CD4-positive, CD25-positive, alpha-beta regulatory T cell (primary cell): Measurements from ENCODE around the gene ABCD3. TPM values are rescaled to one million over a fixed set of nuclear protein-coding genes. Genes with fewer than 3 reads are reported as not detected.

ENCODE experiments used
- ATAC-seq, 2 donors: fragments of 150-1000 bp; cut with Tn5 transposase; one replicate each; pipeline ENCODE4 v1.10.0; 2021; ENCODE audit warnings: low read depth in 2 of 2, moderate number of reproducible peaks in 2 of 2, moderate library complexity in 1 of 2
- DNase-seq, 3 donors: peaks; one replicate each; pipeline versions ENCODE4 v3.0.0 to v3.0.0-alpha.2; 2012 to 2022; ENCODE audit warnings: mixed read lengths in 1 of 3
- H3K27ac ChIP-seq: one replicate; pipeline ENCODE4 v1.7.0; 2013; ENCODE audit warnings: mild to moderate bottlenecking, low read length; ENCODE audit not compliant: insufficient read depth, poor library complexity, severe bottlenecking
- H3K27me3 ChIP-seq: one replicate; pipeline ENCODE4 v1.7.0; 2013; ENCODE audit warnings: low read length; ENCODE audit not compliant: control insufficient read depth, insufficient read depth
- H3K36me3 ChIP-seq: one replicate; pipeline ENCODE4 v1.7.0; 2013; ENCODE audit warnings: mild to moderate bottlenecking, low read length, moderate library complexity; ENCODE audit not compliant: control insufficient read depth, insufficient read depth
- H3K4me1 ChIP-seq: 2 replicates; pipeline ENCODE4 v1.7.0; 2013; ENCODE audit warnings: mild to moderate bottlenecking, low read length; ENCODE audit not compliant: insufficient read depth, control insufficient read depth, poor library complexity, severe bottlenecking
- H3K4me3 ChIP-seq: one replicate; pipeline ENCODE4 v1.7.0; 2013; ENCODE audit warnings: low read depth, mild to moderate bottlenecking, low read length, moderate library complexity
- H3K9me3 ChIP-seq, 2 experiments: 1 replicate in 1 of 2; 2 replicates in 1 of 2; pipeline ENCODE4 v1.7.0; 2013; ENCODE audit warnings: low read length in 2 of 2, mild to moderate bottlenecking in 1 of 2, moderate library complexity in 1 of 2; ENCODE audit not compliant: control insufficient read depth in 2 of 2
- H3K27ac Mint-ChIP-seq, 3 donors: one replicate each; pipeline ENCODE4 v1.8.0; 2020 to 2022; ENCODE audit warnings: mild to moderate bottlenecking in 3 of 3, mixed read lengths in 3 of 3, moderate library complexity in 2 of 3
- H3K27me3 Mint-ChIP-seq: one replicate; pipeline ENCODE4 v1.8.0; 2022; ENCODE audit warnings: mild to moderate bottlenecking, mixed read lengths
- H3K36me3 Mint-ChIP-seq: one replicate; pipeline ENCODE4 v1.8.0; 2020; ENCODE audit warnings: mixed read lengths
- H3K4me1 Mint-ChIP-seq, 4 donors: one replicate each; pipeline ENCODE4 v1.8.0; 2020 to 2022; ENCODE audit warnings: mixed read lengths in 4 of 4, mild to moderate bottlenecking in 1 of 4
- H3K4me3 Mint-ChIP-seq, 4 donors: one replicate each; pipeline ENCODE4 v1.8.0; 2020 to 2022; ENCODE audit warnings: mild to moderate bottlenecking in 4 of 4, mixed read lengths in 4 of 4, moderate library complexity in 3 of 4
- H3K9me3 Mint-ChIP-seq, 7 donors: one replicate each; pipeline ENCODE4 v1.8.0; 2020 to 2022; ENCODE audit warnings: mixed read lengths in 7 of 7, mild to moderate bottlenecking in 3 of 7, moderate library complexity in 2 of 7
- polyA plus RNA-seq, 4 donors: library from polyadenylated mRNA; unstranded; fragments of 300-500 nt; fragmentation: Illumina TruSeq; gene quantifications; one replicate each; pipeline ENCODE4 v1.2.3, GENCODE V29; 2021
- total RNA-seq: library from RNA; stranded (reverse); gene quantifications from one replicate; pipeline ENCODE4 v1.2.3, GENCODE V29; 2022

The ABCD3 gene
- total and polyA plus RNA-seq, 5 donors from 2014 or later = 15.3 to 21.6 (median 19.4) TPM

DNA sequence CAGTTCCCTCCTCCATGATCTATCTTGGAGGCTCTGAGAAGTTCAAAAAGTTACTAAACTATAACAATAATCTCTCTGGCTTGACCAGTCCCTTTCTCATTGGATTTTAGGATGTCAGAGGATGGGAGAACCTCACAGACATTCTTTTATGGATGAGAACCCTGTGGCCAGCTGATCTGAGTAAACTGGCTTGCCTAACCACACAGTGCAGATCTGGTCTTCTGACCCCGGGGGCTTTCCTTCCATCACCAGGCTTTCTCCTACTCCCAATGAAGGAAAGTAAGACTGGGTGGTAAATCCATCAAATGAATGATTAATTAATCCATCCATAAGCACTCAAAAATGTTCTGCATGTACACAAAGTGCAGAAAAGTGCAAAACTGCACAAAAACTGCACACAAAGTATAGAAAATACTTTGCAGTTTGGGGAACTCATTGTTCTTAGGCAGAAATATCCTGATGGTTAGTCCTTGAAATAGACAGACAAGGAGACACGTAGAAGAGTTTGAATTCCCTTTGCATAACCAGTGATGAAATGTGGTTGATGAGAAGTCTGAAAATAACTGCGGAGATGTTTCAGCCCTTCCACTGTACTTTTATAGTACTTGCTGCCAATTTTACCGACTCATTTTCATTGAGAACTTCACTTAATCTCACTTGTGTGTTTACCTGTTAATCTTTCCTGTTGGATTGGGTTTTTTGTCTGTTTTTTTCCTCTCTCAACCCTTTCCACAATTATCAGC lies 125.9 kb downstream of the ABCD3 start:
- peaks cover 0 to 5% (median 0%) of the 10 kb centered on the region in 7 donors for H3K9me3 Mint-ChIP-seq
- Histone ChIP-seq H3K36me3 (no peaks in the 10 kb centered on the region), H3K27ac (no peak overlapping the region), H3K9me3 (no peaks in the 10 kb centered on the region), H3K4me1 (peaks cover 5% of the 10 kb centered on the region), H3K4me3 (no peak overlapping the region), H3K27me3 (peaks cover 41% of the 10 kb centered on the region)
- peaks cover 4 to 25% (median 6%) of the 10 kb centered on the region in 4 donors for H3K4me1 Mint-ChIP-seq
- H3K4me3 Mint-ChIP-seq = no peak overlapping the region
- H3K36me3 Mint-ChIP-seq = no peaks in the 10 kb centered on the region
- ATAC-seq = no peak
- H3K27me3 Mint-ChIP-seq = peaks cover 67% of the 10 kb centered on the region
- DNase-seq = no peak
- no peak overlapping the region for H3K27ac Mint-ChIP-seq

DNA sequence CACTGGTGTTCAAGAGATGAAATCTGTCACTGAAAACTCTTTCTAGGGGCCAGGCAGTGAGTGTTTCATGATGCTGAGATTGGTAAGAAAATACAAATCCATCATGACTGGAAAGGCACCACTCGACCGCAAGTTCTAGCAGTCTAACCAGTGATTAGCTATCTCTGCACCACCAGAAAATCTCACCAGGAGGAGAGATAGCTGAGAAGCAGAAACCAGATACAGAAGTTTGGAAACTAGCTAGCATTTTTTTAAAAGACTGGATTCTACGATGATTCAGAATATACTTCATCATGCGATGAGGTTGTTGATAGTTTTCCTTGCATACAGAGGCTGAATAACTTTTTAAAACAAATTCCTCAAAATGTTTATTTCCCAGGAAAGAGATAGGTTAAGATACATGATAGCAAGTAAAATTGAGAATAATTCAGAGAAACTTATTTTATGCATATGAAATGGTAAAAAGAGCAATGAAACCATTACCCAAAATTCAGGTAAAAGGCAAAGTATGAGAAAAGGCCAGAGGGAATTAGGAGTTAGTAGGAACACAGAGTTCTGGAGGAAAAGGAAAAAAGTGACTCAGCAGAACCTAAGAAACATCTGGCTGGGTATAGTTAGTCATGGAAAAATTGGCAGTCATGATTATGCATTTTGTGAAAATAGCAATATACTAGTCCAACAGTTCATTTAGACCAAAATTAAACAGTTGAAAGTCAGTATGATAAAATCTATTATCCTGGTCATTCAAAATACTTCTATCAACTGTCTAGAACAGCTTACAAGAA lies 126.7 kb downstream of the ABCD3 start:
- DNase-seq = no peak
- H3K27me3 Mint-ChIP-seq = peaks cover 59% of the 10 kb centered on the region
- Histone ChIP-seq H3K9me3 (no peaks in the 10 kb centered on the region), H3K36me3 (no peaks in the 10 kb centered on the region), H3K27ac (no peak overlapping the region), H3K4me3 (no peak overlapping the region), H3K27me3 (peaks cover 33% of the 10 kb centered on the region), H3K4me1 (peaks cover 5% of the 10 kb centered on the region)
- peaks cover 0 to 5% (median 0%) of the 10 kb centered on the region in 7 donors for H3K9me3 Mint-ChIP-seq
- H3K27ac Mint-ChIP-seq = no peak overlapping the region
- ATAC-seq = no peak
- no peak overlapping the region for H3K4me3 Mint-ChIP-seq
- H3K4me1 Mint-ChIP-seq = peaks cover 4 to 24% (median 6%) of the 10 kb centered on the region in 4 donors
- H3K36me3 Mint-ChIP-seq = no peaks in the 10 kb centered on the region

DNA sequence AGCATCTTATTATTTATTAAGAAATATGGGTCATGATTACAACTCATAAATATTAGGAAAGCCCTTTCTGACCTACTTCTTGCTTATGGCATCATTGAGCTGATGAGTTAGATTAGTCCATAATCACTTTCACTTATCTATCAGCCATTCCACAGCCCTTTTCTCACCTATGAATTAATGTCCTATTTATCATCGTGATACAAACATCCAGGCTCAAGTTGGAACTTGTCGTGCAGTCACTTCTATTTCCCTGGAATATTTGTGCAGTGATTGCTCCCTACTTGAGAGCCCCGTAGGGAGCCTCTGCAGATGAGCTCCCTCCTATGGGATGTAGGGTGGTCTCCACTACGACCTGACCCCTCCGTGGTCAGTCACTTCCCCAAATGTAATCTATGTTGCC lies 131.5 kb downstream of the ABCD3 start:
- H3K36me3 Mint-ChIP-seq = no peaks in the 10 kb centered on the region
- H3K4me1 Mint-ChIP-seq = no peaks in the 10 kb centered on the region
- peaks cover 26% of the 10 kb centered on the region for H3K27me3 Mint-ChIP-seq
- Histone ChIP-seq H3K27ac (no peak overlapping the region), H3K4me3 (no peak overlapping the region), H3K36me3 (no peaks in the 10 kb centered on the region), H3K27me3 (peaks cover 6% of the 10 kb centered on the region), H3K9me3 (no peaks in the 10 kb centered on the region), H3K4me1 (no peaks in the 10 kb centered on the region)
- H3K9me3 Mint-ChIP-seq = peaks cover 0 to 2% (median 0%) of the 10 kb centered on the region in 7 donors
- no peak for DNase-seq
- ATAC-seq = no peak
- no peak overlapping the region for H3K27ac Mint-ChIP-seq
- no peak overlapping the region for H3K4me3 Mint-ChIP-seq

DNA sequence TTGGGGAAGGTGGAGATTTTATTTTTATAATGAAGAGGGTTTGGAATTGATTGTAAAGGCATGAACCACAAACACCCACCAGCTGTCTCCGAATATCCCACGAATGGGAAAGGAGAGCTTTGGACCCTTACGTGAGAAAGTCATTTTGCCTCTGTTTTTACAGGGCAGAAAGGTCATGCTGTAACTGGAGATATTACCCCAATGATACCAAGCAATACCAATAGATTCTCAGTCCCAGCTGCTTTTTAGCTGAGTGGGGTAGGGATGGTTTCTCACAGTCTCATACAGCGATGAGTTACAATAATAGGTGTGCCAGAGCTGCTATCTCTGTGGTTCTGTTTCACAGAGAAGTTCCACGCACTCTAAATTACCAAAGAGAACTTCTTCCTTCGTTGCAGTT lies 132.2 kb downstream of the ABCD3 start:
- DNase-seq (no peak), ATAC-seq (no peak)
- H3K27ac Mint-ChIP-seq = no peak overlapping the region
- H3K4me3 Mint-ChIP-seq = no peak overlapping the region
- Histone ChIP-seq H3K9me3 (no peaks in the 10 kb centered on the region), H3K4me3 (no peak overlapping the region), H3K27ac (no peak overlapping the region), H3K36me3 (no peaks in the 10 kb centered on the region), H3K27me3 (peaks cover 5% of the 10 kb centered on the region), H3K4me1 (no peaks in the 10 kb centered on the region)
- H3K36me3 Mint-ChIP-seq = no peaks in the 10 kb centered on the region
- H3K27me3 Mint-ChIP-seq = peaks cover 20% of the 10 kb centered on the region
- H3K9me3 Mint-ChIP-seq = peaks cover 0 to 2% (median 0%) of the 10 kb centered on the region in 7 donors
- no peaks in the 10 kb centered on the region for H3K4me1 Mint-ChIP-seq

DNA sequence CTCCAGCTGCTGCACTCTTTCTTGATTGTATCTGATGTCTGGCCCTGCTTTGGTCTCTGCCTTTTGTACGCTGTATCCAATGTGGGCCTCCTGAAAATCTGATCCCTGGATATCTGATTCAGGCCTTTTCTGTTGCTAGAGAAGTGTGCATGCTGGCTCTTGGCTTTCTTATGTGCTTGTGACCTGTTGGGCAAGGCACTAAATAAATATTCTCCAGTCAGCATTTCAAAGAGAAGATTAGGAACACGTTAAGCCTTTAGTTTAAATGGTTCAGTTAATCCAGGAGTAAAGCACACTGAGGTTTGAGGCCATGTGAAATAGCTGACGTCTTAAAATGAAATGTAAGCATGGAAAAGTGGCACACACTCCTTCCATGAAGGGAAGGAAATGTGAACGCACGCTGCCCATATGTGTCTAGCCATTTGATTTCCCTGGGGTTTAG lies 132.6 kb downstream of the ABCD3 start:
- ATAC-seq (no peak), DNase-seq (no peak)
- Mint-ChIP-seq H3K4me3 (no peak overlapping the region), H3K27ac (no peak overlapping the region), H3K36me3 (no peaks in the 10 kb centered on the region), H3K4me1 (no peaks in the 10 kb centered on the region), H3K27me3 (peaks cover 20% of the 10 kb centered on the region), H3K9me3 (peaks cover 0 to 2% (median 0%) of the 10 kb centered on the region in 7 donors)
- Histone ChIP-seq H3K4me1 (no peaks in the 10 kb centered on the region), H3K9me3 (no peaks in the 10 kb centered on the region), H3K27me3 (peaks cover 5% of the 10 kb centered on the region), H3K4me3 (no peak overlapping the region), H3K27ac (no peak overlapping the region), H3K36me3 (no peaks in the 10 kb centered on the region)

DNA sequence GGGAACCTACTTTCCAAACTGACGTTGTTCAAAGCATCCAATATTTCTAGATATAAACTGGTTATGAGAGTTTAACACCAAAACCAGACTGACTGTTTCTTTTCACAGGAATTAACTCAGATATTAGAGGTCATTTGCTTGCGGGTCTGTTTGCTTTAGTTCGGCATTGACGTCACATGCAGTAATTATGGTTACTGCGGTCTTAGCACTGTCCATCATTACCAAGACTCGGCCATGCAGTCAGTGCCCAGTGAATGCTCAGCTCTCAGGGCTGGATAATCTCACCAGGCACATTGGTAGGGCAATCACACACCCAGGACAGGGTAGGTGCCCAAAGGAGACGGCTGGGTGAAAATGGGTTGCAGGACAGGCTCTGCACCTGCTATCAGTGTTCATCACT lies 133.3 kb downstream of the ABCD3 start:
- DNase-seq = no peak
- Mint-ChIP-seq H3K9me3 (peaks cover 0 to 2% (median 0%) of the 10 kb centered on the region in 7 donors), H3K36me3 (no peaks in the 10 kb centered on the region), H3K4me1 (no peaks in the 10 kb centered on the region), H3K27ac (no peak overlapping the region), H3K27me3 (peaks cover 13% of the 10 kb centered on the region), H3K4me3 (no peak overlapping the region)
- Histone ChIP-seq H3K4me1 (no peaks in the 10 kb centered on the region), H3K27me3 (peaks cover 4% of the 10 kb centered on the region), H3K9me3 (no peaks in the 10 kb centered on the region), H3K4me3 (no peak overlapping the region), H3K27ac (no peak overlapping the region), H3K36me3 (no peaks in the 10 kb centered on the region)
- no peak for ATAC-seq

DNA sequence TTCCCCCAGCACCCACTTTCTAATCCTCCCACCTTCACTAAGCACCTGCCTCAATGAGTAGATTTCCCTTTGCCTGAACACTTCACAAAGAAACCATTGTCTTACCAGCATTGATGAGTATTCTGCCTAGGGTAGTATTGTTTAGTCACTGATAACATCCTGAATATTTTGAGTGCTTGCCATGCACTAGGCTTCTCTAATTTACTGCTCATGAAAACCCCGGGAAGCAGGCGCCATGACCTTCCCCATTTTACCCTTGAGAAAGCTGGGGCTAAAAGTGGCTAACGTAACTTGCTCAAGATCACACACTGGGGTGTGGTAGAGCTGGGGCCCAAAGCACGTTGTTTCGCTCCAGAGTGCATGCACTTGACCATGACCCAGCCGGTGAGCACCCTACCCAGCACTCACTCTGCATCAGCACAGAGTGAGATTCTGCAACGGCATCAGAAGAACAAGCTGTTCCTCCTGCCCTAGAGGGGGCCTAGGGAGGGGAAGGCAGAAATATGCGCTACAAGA lies 133.9 kb downstream of the ABCD3 start:
- no peaks in the 10 kb centered on the region for H3K36me3 ChIP-seq
- no peaks in the 10 kb centered on the region for H3K4me1 ChIP-seq
- ATAC-seq = no peak

More for the DNA sequence above, 133.9 kb downstream of the ABCD3 start:
- Histone ChIP-seq H3K27ac (no peak overlapping the region), H3K27me3 (peaks cover 2% of the 10 kb centered on the region), H3K9me3 (no peaks in the 10 kb centered on the region), H3K4me3 (no peak overlapping the region)
- Mint-ChIP-seq H3K4me3 (no peak overlapping the region), H3K36me3 (no peaks in the 10 kb centered on the region), H3K27me3 (peaks cover 12% of the 10 kb centered on the region), H3K9me3 (peaks cover 0 to 2% (median 0%) of the 10 kb centered on the region in 7 donors), H3K27ac (no peak overlapping the region), H3K4me1 (no peaks in the 10 kb centered on the region)
- DNase-seq = no peak
